Caco-2 (cell line): ENCODE measurements around the gene FSD1. TPM values are rescaled to one million over a fixed set of nuclear protein-coding genes. Genes with fewer than 3 reads are reported as not detected.

Experiments used
- BruUV-seq: library from RNA; stranded (reverse); fragments of 400-500 nt; replicated peaks from 2 replicates; lab custom pipeline; 2021; lab: Mats Ljungman, UMichigan
- CTCF ChIA-PET: fragments of 300-600 bp; sonication (Branson Sonifier 250); formaldehyde crosslinking; loops from one replicate; lab custom pipeline; 2022; ENCODE audit warnings: antibody characterized with exemption; lab: Charles Lee
- POLR2A ChIA-PET: fragments of 300-600 bp; sonication (Branson Sonifier 250); formaldehyde crosslinking; loops from one replicate; lab custom pipeline; 2022; ENCODE audit warnings: antibody characterized with exemption; lab: Charles Lee
- DNase-seq, 2 experiments: peaks; one replicate each; pipeline versions ENCODE4 v3.0.0 to v3.0.0-alpha.2; 2020 to 2022
- H3K27me3 ChIP-seq: replicated peaks from 2 replicates; pipeline ENCODE4 v1.6.0; 2011; ENCODE audit warnings: low read length; ENCODE audit not compliant: control insufficient read depth, insufficient read depth
- H3K36me3 ChIP-seq: 2 replicates; pipeline ENCODE4 v1.5.1; 2011; ENCODE audit warnings: low read length; ENCODE audit not compliant: control insufficient read depth, insufficient read depth
- H3K4me1 ChIP-seq: fragments of 250-450 bp; sonication (Bioruptor Pico); 2 replicates; pipeline ENCODE4 v1.5.1; 2020; ENCODE audit warnings: mild to moderate bottlenecking
- H3K4me3 ChIP-seq: 2 replicates; pipeline ENCODE4 v1.5.1; 2011; ENCODE audit warnings: low read depth, mild to moderate bottlenecking, control low read depth, low read length
- H3K9me3 ChIP-seq: fragments of 250-450 bp; sonication (Bioruptor Pico); 2 replicates; pipeline ENCODE4 v1.5.1; 2020; ENCODE audit warnings: mild to moderate bottlenecking, moderate library complexity
- H3K27ac Mint-ChIP-seq: one replicate; pipeline ENCODE4 v1.8.0; 2022; ENCODE audit warnings: mixed read lengths; ENCODE audit not compliant: unreplicated experiment
- H3K27me3 Mint-ChIP-seq: one replicate; pipeline ENCODE4 v1.8.0; 2022; ENCODE audit warnings: mixed read lengths; ENCODE audit not compliant: insufficient read depth, unreplicated experiment
- H3K36me3 Mint-ChIP-seq: one replicate; pipeline ENCODE4 v1.8.0; 2022; ENCODE audit warnings: mild to moderate bottlenecking, mixed read lengths; ENCODE audit not compliant: insufficient read depth, unreplicated experiment
- H3K4me1 Mint-ChIP-seq: one replicate; pipeline ENCODE4 v1.8.0; 2022; ENCODE audit warnings: low read depth, mixed read lengths; ENCODE audit not compliant: unreplicated experiment
- H3K4me3 Mint-ChIP-seq: one replicate; pipeline ENCODE4 v1.8.0; 2022; ENCODE audit warnings: mild to moderate bottlenecking, moderate library complexity, mixed read lengths; ENCODE audit not compliant: unreplicated experiment
- H3K9me3 Mint-ChIP-seq: one replicate; pipeline ENCODE4 v1.8.0; 2022; ENCODE audit warnings: mixed read lengths; ENCODE audit not compliant: unreplicated experiment
- CTCF ChIP-seq, 2 experiments: fragments of 200-600 bp in 1 of 2; IDR thresholded peaks; 1 replicate in 1 of 2; 2 replicates in 1 of 2; pipeline versions ENCODE4 v1.5.1 to v1.8.0; 2011 to 2022; ENCODE audit warnings: antibody characterized with exemption in 1 of 2, control low read depth in 1 of 2, inconsistent platforms in 1 of 2, low read depth in 1 of 2, low read length in 1 of 2, mild to moderate bottlenecking in 1 of 2, moderate library complexity in 1 of 2; ENCODE audit not compliant: insufficient read depth in 1 of 2, severe bottlenecking in 1 of 2, unreplicated experiment in 1 of 2
- intact Hi-C: fragments of 100-400 bp; cut with micrococcal nuclease; formaldehyde crosslinking; loops from one replicate; pipeline ENCODE4 v1.10.0; 2022; ENCODE audit not compliant: unreplicated experiment
- total RNA-seq: library from RNA; stranded (reverse); gene quantifications from 2 replicates; pipeline ENCODE4 v1.2.3, GENCODE V29; 2022

FSD1 gene
- total RNA-seq, 1 experiment from 2014 or later = 9.0 TPM

GRCh38 chr19:4343370-4344307 is 39.2 kb downstream of the FSD1 start, which contains the start of gene MPND:
Gene MPND, plus strand, starts transcription at chr19:4343562. Its CDS starts 32 bp downstream, at chr19:4343594.
- peaks cover 6% of the 10 kb centered on the region for H3K4me1 Mint-ChIP-seq
- no peaks in the 10 kb centered on the region for H3K9me3 Mint-ChIP-seq
- Histone ChIP-seq H3K27me3 (no peaks in the 10 kb centered on the region), H3K36me3 (no peaks in the 10 kb centered on the region), H3K9me3 (no peaks in the 10 kb centered on the region), H3K4me3 (peak within 1 kb of the TSS; percentile 55), H3K4me1 (peaks cover 16% of the 10 kb centered on the region)
- H3K27ac Mint-ChIP-seq = peak within 1 kb of the TSS; percentile 77
- peaks cover 38% of the 10 kb centered on the region for H3K36me3 Mint-ChIP-seq
- ChIA-PET POLR2A (interaction anchor here (0.6 to 2.1 kb wide), 12 partner anchors 9 to 1093 kb away, joined by 3 to 20 read pairs (median 8); partner anchors contain the start of genes CHAF1A, EEF2 and HDGFL2), CTCF (interaction anchor here (0.6 to 2.6 kb wide), 14 partner anchors 9 to 180 kb away, joined by 3 to 45 read pairs (median 4); partner anchors contain the start of gene YJU2)
- H3K27me3 Mint-ChIP-seq = no peaks in the 10 kb centered on the region
- TF ChIP-seq CTCF (IDR thresholded peaks at IDR 0.05; ENCODE audit: insufficient read depth in 1 of 2, low read depth in 1 of 2, low read length in 1 of 2, severe bottlenecking in 1 of 2, unreplicated experiment in 1 of 2) = no peak
- no TSS peak for BruUV-seq
- H3K4me3 Mint-ChIP-seq = peak within 1 kb of the TSS; percentile 91
- intact Hi-C loops = loop anchor here (5.0 kb wide), 1 partner anchor 61 kb away; no protein-coding TSS in a partner anchor
- peak; percentile 84 to 94 for DNase-seq

- Mint-ChIP-seq H3K4me3 (no peak overlapping the region), H3K27ac (no peak overlapping the region), H3K4me1 (peaks cover 6% of the 10 kb centered on the region), H3K27me3 (no peaks in the 10 kb centered on the region), H3K9me3 (no peaks in the 10 kb centered on the region), H3K36me3 (peaks cover 29% of the 10 kb centered on the region)
- ChIA-PET POLR2A (no interaction called here), CTCF (interaction anchor here (0.5 kb wide), 1 partner anchor 41 kb away, joined by 3 read pairs; the partner anchor contains the start of gene FSD1)
- Histone ChIP-seq H3K4me1 (peaks cover 16% of the 10 kb centered on the region), H3K4me3 (no peak overlapping the region), H3K27me3 (no peaks in the 10 kb centered on the region), H3K36me3 (no peaks in the 10 kb centered on the region; the same call in 1 of the 2 replicates), H3K9me3 (no peaks in the 10 kb centered on the region)
- TF ChIP-seq CTCF (IDR thresholded peaks at IDR 0.05; ENCODE audit: insufficient read depth in 1 of 2, low read depth in 1 of 2, low read length in 1 of 2, severe bottlenecking in 1 of 2, unreplicated experiment in 1 of 2) = no peak
- intact Hi-C loops = no loop called here
- TSS peak; percentile 33 for BruUV-seq
- DNase-seq = no peak
Measured at GRCh38 chr19:4345342-4346019, 41.1 kb downstream of the FSD1 start.

DNA sequence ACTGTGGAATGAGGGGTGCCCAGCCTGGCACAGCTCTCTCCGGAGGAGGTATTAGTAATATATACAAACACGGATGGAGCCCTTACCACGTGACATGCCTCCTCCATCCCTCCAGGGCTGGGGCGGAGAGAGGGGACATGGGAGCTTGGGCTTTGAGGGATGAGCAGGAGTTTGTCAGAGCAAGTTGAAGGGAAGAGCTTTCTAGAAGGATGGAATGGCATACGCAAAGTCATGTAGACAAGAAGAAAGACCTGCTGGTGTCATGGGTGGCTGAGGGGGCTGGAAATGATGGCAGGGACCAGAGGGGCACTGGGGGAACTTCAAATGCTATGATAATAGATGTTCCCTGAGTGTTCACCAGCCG is 41.6 kb downstream of the FSD1 start:
- Histone ChIP-seq H3K36me3 (no peaks in the 10 kb centered on the region; the same call in 1 of the 2 replicates), H3K9me3 (no peaks in the 10 kb centered on the region), H3K4me3 (no peak overlapping the region), H3K4me1 (peaks cover 16% of the 10 kb centered on the region), H3K27me3 (no peaks in the 10 kb centered on the region)
- Mint-ChIP-seq H3K4me1 (peaks cover 6% of the 10 kb centered on the region), H3K9me3 (no peaks in the 10 kb centered on the region), H3K27ac (no peak overlapping the region), H3K27me3 (no peaks in the 10 kb centered on the region), H3K4me3 (no peak overlapping the region), H3K36me3 (peaks cover 29% of the 10 kb centered on the region)
- intact Hi-C loops = no loop called here
- BruUV-seq = no TSS peak
- no peak for TF ChIP-seq CTCF (IDR thresholded peaks at IDR 0.05; ENCODE audit: insufficient read depth in 1 of 2, low read depth in 1 of 2, low read length in 1 of 2, severe bottlenecking in 1 of 2, unreplicated experiment in 1 of 2)
- DNase-seq = no peak
- POLR2A ChIA-PET = no interaction called here
- CTCF ChIA-PET = interaction anchor here (0.5 kb wide), 1 partner anchor 41 kb away, joined by 3 read pairs; the partner anchor contains the start of gene FSD1
